ENCODE data around the gene MRPL17. TPM values are rescaled to one million over a fixed set of nuclear protein-coding genes. Genes with fewer than 3 reads are reported as not detected.

The MRPL17 gene
- polyA plus RNA-seq, 3 donors: 8.0 to 14.0 (median 12.8) TPM

- Histone ChIP-seq H2AFZ (ENCODE audit: insufficient read depth, low read depth, low read length, poor library complexity, severe bottlenecking) (no peak overlapping the region), H3K27ac (ENCODE audit: low read depth in 1 of 2, low read length in 2 of 2) (no peak overlapping the region), H3K9ac (ENCODE audit: insufficient read depth, low read length, poor library complexity, severe bottlenecking) (no peak overlapping the region), H3K4me3 (replicated peaks in 1 of 3; ENCODE audit: low read depth in 2 of 3, low read length in 3 of 3) (no peak overlapping the region), H3K4me2 (replicated peaks; ENCODE audit: extremely low read depth, low read length, poor library complexity, severe bottlenecking) (no peak overlapping the region), H3K9me3 (replicated peaks in 1 of 2; ENCODE audit: control insufficient read depth in 1 of 2, insufficient read depth in 1 of 2, low read length in 2 of 2) (no peaks in the 10 kb centered on the region), H3K27me3 (ENCODE audit: control insufficient read depth in 2 of 2, insufficient read depth in 2 of 2, low read length in 2 of 2) (no peaks in the 10 kb centered on the region), H3K4me1 (ENCODE audit: control insufficient read depth in 1 of 2, insufficient read depth in 2 of 2, low read length in 2 of 2) (peaks cover 18 to 24% of the 10 kb centered on the region in 2 donors), H3K79me2 (ENCODE audit: insufficient read depth, low read length) (no peaks in the 10 kb centered on the region), H3K36me3 (replicated peaks in 1 of 2; ENCODE audit: control insufficient read depth in 1 of 2, insufficient read depth in 2 of 2, low read length in 2 of 2) (no peaks in the 10 kb centered on the region), H4K20me1 (ENCODE audit: insufficient read depth, low read length) (no peaks in the 10 kb centered on the region)
- Mint-ChIP-seq H3K4me3 (no peak overlapping the region), H3K27ac (no peak overlapping the region), H3K4me1 (no peaks in the 10 kb centered on the region), H3K9me3 (no peaks in the 10 kb centered on the region), H3K27me3 (ENCODE audit: low read depth in 3 of 3) (peaks cover 0 to 2% (median 0%) of the 10 kb centered on the region in 3 donors), H3K36me3 (no peaks in the 10 kb centered on the region)
- 98% methylated on average over 26 of the region's 26 CpGs for WGBS (ENCODE audit: insufficient coverage)
- TF ChIP-seq CTCF (IDR thresholded peaks at IDR 0.05): no peak
- intact Hi-C loops (cut with micrococcal nuclease): no loop called here
- no peak for DNase-seq
These were observed 42.0 kb downstream of the MRPL17 start for GRCh38 chr11:6640985-6641701.

GRCh38 chr11:6640036-6640984, 42.8 kb downstream of the MRPL17 start:
- Mint-ChIP-seq H3K4me3 (no peak overlapping the region), H3K27ac (no peak overlapping the region), H3K27me3 (ENCODE audit: low read depth in 3 of 3) (no peaks in the 10 kb centered on the region), H3K4me1 (no peaks in the 10 kb centered on the region), H3K36me3 (no peaks in the 10 kb centered on the region), H3K9me3 (no peaks in the 10 kb centered on the region)
- intact Hi-C loops (cut with micrococcal nuclease): no loop called here
- no peaks in the 10 kb centered on the region for H3K79me2 ChIP-seq (ENCODE audit: insufficient read depth, low read length)
- H3K9me3 ChIP-seq (replicated peaks in 1 of 2; ENCODE audit: control insufficient read depth in 1 of 2, insufficient read depth in 1 of 2, low read length in 2 of 2): no peaks in the 10 kb centered on the region
- no peak overlapping the region for H3K4me2 ChIP-seq (replicated peaks; ENCODE audit: extremely low read depth, low read length, poor library complexity, severe bottlenecking)
- peaks cover 23 to 27% of the 10 kb centered on the region in 2 donors for H3K4me1 ChIP-seq (ENCODE audit: control insufficient read depth in 1 of 2, insufficient read depth in 2 of 2, low read length in 2 of 2)
- H3K9ac ChIP-seq (ENCODE audit: insufficient read depth, low read length, poor library complexity, severe bottlenecking): no peak overlapping the region
- H2AFZ ChIP-seq (ENCODE audit: insufficient read depth, low read depth, low read length, poor library complexity, severe bottlenecking): no peak overlapping the region
- no peak overlapping the region for H3K27ac ChIP-seq (ENCODE audit: low read depth in 1 of 2, low read length in 2 of 2)
- H3K36me3 ChIP-seq (replicated peaks in 1 of 2; ENCODE audit: control insufficient read depth in 1 of 2, insufficient read depth in 2 of 2, low read length in 2 of 2): no peaks in the 10 kb centered on the region
- no peak overlapping the region for H3K4me3 ChIP-seq (replicated peaks in 1 of 3; ENCODE audit: low read depth in 2 of 3, low read length in 3 of 3)
- no peaks in the 10 kb centered on the region for H4K20me1 ChIP-seq (ENCODE audit: insufficient read depth, low read length)
- H3K27me3 ChIP-seq (ENCODE audit: control insufficient read depth in 2 of 2, insufficient read depth in 2 of 2, low read length in 2 of 2): no peaks in the 10 kb centered on the region
- TF ChIP-seq CTCF (IDR thresholded peaks at IDR 0.05): no peak
- DNase-seq: no peak
- WGBS (ENCODE audit: insufficient coverage): 99% methylated on average over 30 of the region's 36 CpGs

Measured in CD14-positive monocyte (primary cell).